ENCODE data around the gene KRT84.

KRT84 gene, protein sequence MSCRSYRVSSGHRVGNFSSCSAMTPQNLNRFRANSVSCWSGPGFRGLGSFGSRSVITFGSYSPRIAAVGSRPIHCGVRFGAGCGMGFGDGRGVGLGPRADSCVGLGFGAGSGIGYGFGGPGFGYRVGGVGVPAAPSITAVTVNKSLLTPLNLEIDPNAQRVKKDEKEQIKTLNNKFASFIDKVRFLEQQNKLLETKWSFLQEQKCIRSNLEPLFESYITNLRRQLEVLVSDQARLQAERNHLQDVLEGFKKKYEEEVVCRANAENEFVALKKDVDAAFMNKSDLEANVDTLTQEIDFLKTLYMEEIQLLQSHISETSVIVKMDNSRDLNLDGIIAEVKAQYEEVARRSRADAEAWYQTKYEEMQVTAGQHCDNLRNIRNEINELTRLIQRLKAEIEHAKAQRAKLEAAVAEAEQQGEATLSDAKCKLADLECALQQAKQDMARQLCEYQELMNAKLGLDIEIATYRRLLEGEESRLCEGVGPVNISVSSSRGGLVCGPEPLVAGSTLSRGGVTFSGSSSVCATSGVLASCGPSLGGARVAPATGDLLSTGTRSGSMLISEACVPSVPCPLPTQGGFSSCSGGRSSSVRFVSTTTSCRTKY

DNA sequence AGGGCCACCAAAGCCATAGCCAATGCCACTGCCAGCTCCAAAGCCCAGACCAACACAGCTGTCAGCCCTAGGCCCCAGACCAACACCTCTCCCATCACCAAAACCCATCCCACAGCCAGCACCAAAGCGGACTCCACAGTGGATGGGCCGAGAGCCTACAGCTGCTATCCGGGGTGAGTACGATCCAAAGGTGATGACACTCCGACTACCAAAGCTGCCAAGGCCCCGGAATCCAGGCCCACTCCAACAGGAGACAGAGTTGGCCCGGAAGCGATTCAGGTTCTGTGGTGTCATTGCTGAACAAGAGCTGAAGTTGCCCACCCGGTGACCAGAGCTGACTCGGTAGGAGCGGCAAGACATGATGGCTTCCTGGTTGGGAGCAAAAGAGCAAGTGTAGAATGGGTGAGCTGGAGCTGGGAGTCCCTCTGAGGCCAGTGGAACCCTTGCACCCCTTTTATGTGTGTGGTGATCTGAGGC lies at the start of gene KRT84:
KRT84 (minus strand) TSS at position 427 of the 477 bp plus-strand sequence; CDS start at position 360, 67 bp downstream.
- Histone ChIP-seq H3K36me3 (no peaks in the 10 kb centered on the region), H3K9ac (no peak within 1 kb of the TSS), H3K4me2 (no peak within 1 kb of the TSS), H3K27me3 (no peaks in the 10 kb centered on the region), H3K27ac (no peak within 1 kb of the TSS), H3K9me3 (replicated peaks in 1 of 11) (no peaks in the 10 kb centered on the region), H3K4me3 (no peak within 1 kb of the TSS), H4K20me1 (no peaks in the 10 kb centered on the region), H3K4me1 (peaks cover 0 to 13% (median 0%) of the 10 kb centered on the region in 10 experiments; a peak in 2 of 20 replicates)
- no peak for TF ChIP-seq Cebpa-rat (IDR thresholded peaks at IDR 0.05)

DNA sequence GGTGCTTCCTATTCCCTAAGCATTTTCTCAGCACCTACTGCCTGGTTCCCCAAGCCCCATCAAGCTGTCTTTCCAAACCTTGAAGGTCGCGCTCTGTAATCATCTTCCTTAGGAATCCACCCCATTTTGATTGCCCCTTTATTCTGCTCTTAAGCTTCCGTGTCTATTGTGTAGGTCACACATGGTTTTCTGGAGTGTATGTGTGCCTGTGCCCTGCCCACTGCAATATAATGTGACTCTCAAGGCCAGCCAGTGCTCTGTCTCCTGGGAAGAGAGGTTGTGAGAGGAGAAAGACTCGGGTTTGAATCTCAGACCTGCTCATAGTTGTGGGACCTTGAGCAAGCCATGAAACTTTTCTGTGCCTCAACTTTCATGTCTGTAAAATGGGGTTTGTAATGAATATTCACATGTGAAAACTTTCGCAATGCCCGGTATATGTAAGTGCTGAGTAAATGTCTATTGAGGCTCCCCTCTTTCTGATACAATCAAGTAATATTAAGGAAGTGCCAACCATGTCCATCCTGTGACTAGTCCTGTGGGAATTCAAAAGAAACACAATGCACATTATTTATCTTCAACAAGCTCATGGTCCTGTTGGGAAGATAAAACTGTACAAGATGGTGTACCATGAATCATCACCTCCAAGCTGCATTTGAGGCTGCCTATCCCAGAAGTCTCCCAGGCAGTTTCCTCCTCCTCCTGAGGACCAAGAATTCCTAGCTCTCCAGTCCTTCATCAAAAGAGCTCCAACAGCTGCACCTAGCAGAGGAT lies 49.5 kb upstream of the KRT84 start:
- Histone ChIP-seq H3K9me3 (replicated peaks in 1 of 11) (no peaks in the 10 kb centered on the region), H4K20me1 (no peaks in the 10 kb centered on the region), H3K36me3 (no peaks in the 10 kb centered on the region), H3K4me2 (no peak overlapping the region), H3K9ac (no peak overlapping the region), H3K27ac (no peak overlapping the region), H3K4me1 (0 out of 20 replicates have a peak, but pooled peaks cover 0 to 4% (median 0%) of the 10 kb centered on the region in 10 experiments), H3K4me3 (no peak overlapping the region), H3K27me3 (no peaks in the 10 kb centered on the region)
- no peak for TF ChIP-seq Cebpa-rat (IDR thresholded peaks at IDR 0.05)

DNA sequence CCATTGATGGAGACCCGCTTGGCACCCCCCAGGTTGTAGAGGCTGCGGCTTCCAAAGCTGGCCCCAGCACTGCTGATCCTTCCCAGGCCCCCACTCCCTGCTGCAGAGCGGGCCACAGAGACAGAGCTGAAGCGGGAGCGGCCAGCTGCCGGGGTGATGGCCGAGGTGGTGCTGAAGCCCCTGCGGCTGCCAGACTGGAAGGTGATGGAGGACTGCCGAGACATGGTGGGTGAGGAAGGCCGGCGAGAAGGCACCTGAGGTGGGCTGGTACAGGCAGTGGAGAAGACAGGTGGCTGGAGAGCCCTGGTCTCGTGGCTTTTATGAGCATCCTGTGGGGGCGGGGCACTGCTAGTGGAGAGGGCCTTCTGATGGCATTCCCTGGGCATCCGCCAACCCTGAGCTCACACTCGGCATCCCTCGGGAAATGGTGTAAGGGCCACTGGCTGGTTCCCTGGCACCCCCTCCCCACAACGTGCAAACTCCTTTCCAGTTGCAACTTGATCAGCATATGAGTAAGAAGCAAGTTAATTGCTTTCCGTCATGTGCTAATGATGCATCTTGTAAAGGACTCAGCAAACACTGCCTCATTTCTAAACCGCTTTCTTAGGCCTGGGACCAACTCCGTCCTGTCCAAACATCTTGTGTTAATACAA lies 48.8 kb upstream of the KRT84 start, which contains the start of gene KRT75:
KRT75 (minus strand) TSS at position 291 of the 653 bp plus-strand sequence; CDS start at position 224, 67 bp downstream.
- Histone ChIP-seq H3K27ac (no peak within 1 kb of the TSS), H3K4me3 (no peak within 1 kb of the TSS), H3K27me3 (no peaks in the 10 kb centered on the region), H3K4me1 (0 out of 20 replicates have a peak, but pooled peaks cover 0 to 4% (median 0%) of the 10 kb centered on the region in 10 experiments), H3K36me3 (no peaks in the 10 kb centered on the region), H3K4me2 (no peak within 1 kb of the TSS), H3K9ac (no peak within 1 kb of the TSS), H4K20me1 (no peaks in the 10 kb centered on the region), H3K9me3 (replicated peaks in 1 of 11) (no peaks in the 10 kb centered on the region)
- no peak for TF ChIP-seq Cebpa-rat (IDR thresholded peaks at IDR 0.05)

DNA sequence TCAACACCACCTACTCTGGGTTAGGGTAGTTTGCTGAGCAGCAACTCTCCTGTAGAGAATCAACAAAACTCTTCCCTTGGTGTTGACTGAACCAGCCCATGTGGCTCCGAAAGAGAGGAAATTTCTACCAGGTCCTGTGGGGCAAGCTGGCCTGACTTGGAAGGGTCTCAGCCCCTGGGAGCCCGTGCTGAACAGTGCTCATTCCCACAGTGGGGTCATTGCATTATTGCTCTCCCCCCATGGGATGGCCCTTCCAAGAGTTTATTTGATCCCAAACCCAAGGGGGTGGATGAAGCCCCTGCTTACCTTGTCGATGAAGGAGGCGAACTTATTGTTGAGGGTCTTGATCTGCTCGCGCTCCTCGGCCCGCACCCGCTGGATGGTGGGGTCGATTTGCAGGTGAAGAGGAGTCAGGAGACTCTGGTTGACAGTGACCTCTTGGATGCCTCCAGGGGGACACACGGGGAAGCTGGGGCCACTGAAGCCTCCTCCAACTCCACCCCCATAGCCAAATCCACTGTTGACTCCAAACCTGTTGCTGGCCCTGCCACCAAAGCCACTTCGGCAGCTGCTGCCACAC lies 48.1 kb upstream of the KRT84 start:
- no peak overlapping the region for H3K4me2 ChIP-seq
- no peak for TF ChIP-seq Cebpa-rat (IDR thresholded peaks at IDR 0.05)
- H4K20me1 ChIP-seq, result no peaks in the 10 kb centered on the region
- H3K4me3 ChIP-seq, result no peak overlapping the region
- no peaks in the 10 kb centered on the region for H3K9me3 ChIP-seq (replicated peaks in 1 of 11)
- no peak overlapping the region for H3K9ac ChIP-seq
- H3K27me3 ChIP-seq, result no peaks in the 10 kb centered on the region
- 0 out of 20 replicates have a peak, but pooled peaks cover 0 to 4% (median 0%) of the 10 kb centered on the region in 10 experiments for H3K4me1 ChIP-seq
- no peak overlapping the region for H3K27ac ChIP-seq
- no peaks in the 10 kb centered on the region for H3K36me3 ChIP-seq

DNA sequence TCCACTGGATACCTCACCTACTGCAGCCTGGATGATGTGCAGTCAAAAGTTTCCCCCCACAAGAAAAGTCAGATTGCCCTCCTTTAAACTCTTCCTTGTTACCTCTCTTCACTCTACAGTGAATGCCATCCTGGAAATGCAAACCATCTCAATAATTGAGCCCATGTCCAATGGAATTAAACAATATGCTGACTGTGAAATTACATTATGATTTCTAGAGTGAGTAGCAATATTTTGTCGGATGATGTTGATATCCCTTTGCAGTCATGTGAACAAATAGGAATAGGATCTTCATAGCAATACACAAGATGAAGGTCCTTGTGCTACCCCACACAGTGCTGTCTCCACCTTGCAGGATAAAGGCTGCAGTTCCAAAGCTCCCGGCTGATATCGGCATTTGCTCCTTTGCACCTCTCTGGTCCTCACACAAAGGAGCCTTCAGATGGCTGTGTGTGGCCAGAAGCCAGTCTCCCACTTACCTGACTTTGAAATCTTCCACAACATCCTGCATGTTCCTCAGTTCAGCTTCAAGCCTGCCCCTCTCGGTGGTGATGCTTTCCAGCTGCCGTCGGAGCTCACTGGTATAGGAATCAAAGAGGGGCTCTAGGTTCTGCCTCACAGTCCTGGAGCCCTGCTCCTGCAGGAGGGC lies 47.2 kb upstream of the KRT84 start:
- no peak overlapping the region for H3K9ac ChIP-seq

DNA sequence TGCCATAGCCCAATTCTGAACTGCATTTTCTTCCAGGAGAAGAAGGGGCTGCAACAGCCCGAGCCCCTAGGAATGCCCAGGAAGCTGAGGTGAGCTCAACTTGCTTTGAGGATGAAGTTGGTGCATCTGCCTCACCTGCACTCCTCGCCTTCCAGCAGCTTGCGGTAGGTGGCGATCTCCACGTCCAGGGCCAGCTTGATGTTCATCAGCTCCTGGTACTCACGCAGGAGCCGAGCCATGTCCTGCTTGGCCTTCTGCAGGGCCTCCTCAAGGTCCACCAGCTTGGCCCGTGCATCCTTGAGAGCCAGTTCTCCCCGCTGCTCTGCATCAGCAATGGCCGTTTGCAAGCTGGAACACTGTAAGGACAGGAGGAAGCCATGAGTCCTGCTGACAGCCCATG lies 42.7 kb upstream of the KRT84 start:
- no peak overlapping the region for H3K27ac ChIP-seq
- H3K9me3 ChIP-seq (replicated peaks in 1 of 11), result no peaks in the 10 kb centered on the region
- H4K20me1 ChIP-seq, result no peaks in the 10 kb centered on the region
- H3K4me2 ChIP-seq, result no peak overlapping the region
- H3K4me1 ChIP-seq, result no peaks in the 10 kb centered on the region
- no peaks in the 10 kb centered on the region for H3K27me3 ChIP-seq
- no peak overlapping the region for H3K4me3 ChIP-seq
- no peak overlapping the region for H3K9ac ChIP-seq
- no peaks in the 10 kb centered on the region for H3K36me3 ChIP-seq
- TF ChIP-seq Cebpa-rat (IDR thresholded peaks at IDR 0.05), result no peak

More for the DNA sequence above, 47.2 kb upstream of the KRT84 start:
- no peaks in the 10 kb centered on the region for H3K27me3 ChIP-seq
- H3K4me1 ChIP-seq, result 0 out of 20 replicates have a peak, but pooled peaks cover 0 to 4% (median 0%) of the 10 kb centered on the region in 10 experiments
- no peak overlapping the region for H3K4me2 ChIP-seq
- no peaks in the 10 kb centered on the region for H3K9me3 ChIP-seq (replicated peaks in 1 of 11)
- TF ChIP-seq Cebpa-rat (IDR thresholded peaks at IDR 0.05), result no peak
- no peaks in the 10 kb centered on the region for H3K36me3 ChIP-seq
- H4K20me1 ChIP-seq, result no peaks in the 10 kb centered on the region
- no peak overlapping the region for H3K27ac ChIP-seq
- H3K4me3 ChIP-seq, result no peak overlapping the region

DNA sequence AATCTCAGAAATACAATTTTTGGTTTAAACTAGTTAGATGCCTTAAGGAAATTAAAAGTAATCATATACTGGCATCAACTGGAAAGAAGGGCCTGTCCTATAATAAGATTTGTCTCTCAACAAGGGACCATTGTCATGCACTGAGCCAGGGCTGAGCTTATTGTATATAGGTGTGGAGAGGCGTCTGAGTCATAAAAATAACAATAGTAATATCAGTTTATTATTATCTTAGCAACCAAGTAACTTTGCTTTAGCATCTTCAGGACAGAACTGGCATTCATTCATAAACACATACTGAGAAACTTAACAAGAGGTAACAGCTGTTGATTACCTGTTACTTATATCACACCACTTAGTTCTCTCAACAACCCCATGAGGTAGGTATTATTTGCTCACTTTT lies 41.6 kb upstream of the KRT84 start:
- no peak overlapping the region for H3K4me2 ChIP-seq
- no peak overlapping the region for H3K9ac ChIP-seq
- no peaks in the 10 kb centered on the region for H3K27me3 ChIP-seq
- H3K9me3 ChIP-seq (replicated peaks in 1 of 11), result no peaks in the 10 kb centered on the region
- H4K20me1 ChIP-seq, result no peaks in the 10 kb centered on the region
- TF ChIP-seq Cebpa-rat (IDR thresholded peaks at IDR 0.05), result no peak
- H3K27ac ChIP-seq, result no peak overlapping the region
- H3K4me3 ChIP-seq, result no peak overlapping the region
- no peaks in the 10 kb centered on the region for H3K4me1 ChIP-seq
- H3K36me3 ChIP-seq, result no peaks in the 10 kb centered on the region

DNA sequence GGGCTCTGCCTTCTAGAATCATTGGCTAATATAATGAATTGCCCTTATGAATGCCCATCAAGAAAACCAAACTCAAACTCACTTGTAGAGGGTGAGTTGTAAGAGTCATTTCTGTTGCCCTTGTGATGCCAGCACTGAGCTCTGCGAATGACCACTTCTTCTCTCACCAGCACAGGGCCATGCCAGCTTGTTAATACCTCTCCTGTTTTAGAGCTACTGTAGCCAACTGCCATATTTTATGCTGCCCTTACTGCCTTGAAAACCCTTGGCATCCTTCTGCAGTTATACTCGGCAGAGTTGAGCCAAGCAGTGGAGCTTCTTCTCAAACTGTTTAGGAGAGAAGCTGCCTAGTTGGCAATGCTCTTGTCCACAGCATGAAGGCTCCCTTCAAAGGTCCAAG lies 40.6 kb upstream of the KRT84 start:
- Histone ChIP-seq H3K4me2 (no peak overlapping the region), H3K36me3 (no peaks in the 10 kb centered on the region), H3K4me1 (no peaks in the 10 kb centered on the region), H3K9me3 (replicated peaks in 1 of 11) (no peaks in the 10 kb centered on the region), H3K27me3 (no peaks in the 10 kb centered on the region), H3K9ac (no peak overlapping the region), H3K4me3 (no peak overlapping the region), H3K27ac (no peak overlapping the region), H4K20me1 (no peaks in the 10 kb centered on the region)
- TF ChIP-seq Cebpa-rat (IDR thresholded peaks at IDR 0.05), result no peak
